GM18498 (cell line): ENCODE measurements around the gene FAM3C.
"Not testable (repeated sequence)": the region's sequence is repeated elsewhere in the genome, so short reads cannot be mapped to it uniquely, and the experiment has no call there.

Experiments
- ATAC-seq: cut with Tn5 transposase; IDR thresholded peaks from one replicate; pipeline ENCODE4 v1.9.1; 2021; ENCODE audit warnings: mild to moderate bottlenecking, moderate library complexity; ENCODE audit not compliant: unreplicated experiment

The FAM3C gene

GRCh38 chr7:121334875-121335648 lies 61.0 kb downstream of the FAM3C start:
- ATAC-seq = no peak

GRCh38 chr7:121334376-121334775 lies 61.7 kb downstream of the FAM3C start:
- ATAC-seq = no peak

GRCh38 chr7:121331574-121331973 lies 64.5 kb downstream of the FAM3C start:
- ATAC-seq = no peak

GRCh38 chr7:121331048-121331447 lies 65.1 kb downstream of the FAM3C start:
- no peak for ATAC-seq

- ATAC-seq = peak; percentile 43
These were observed 65.9 kb downstream of the FAM3C start for GRCh38 chr7:121330053-121330833.

- peak; percentile 74 for ATAC-seq
These were observed 66.7 kb downstream of the FAM3C start for GRCh38 chr7:121329191-121330052.

GRCh38 chr7:121328508-121329190 lies 67.5 kb downstream of the FAM3C start, which contains the start of gene WNT16:
TSS of gene WNT16 (plus strand) at chr7:121329000. CDS start at chr7:121329293, 293 bp downstream.
- peak; percentile 24 for ATAC-seq

- ATAC-seq = no peak
These were observed 68.4 kb downstream of the FAM3C start for GRCh38 chr7:121327671-121328070.

GRCh38 chr7:121323515-121324302 lies 72.4 kb downstream of the FAM3C start:
- no peak for ATAC-seq

- ATAC-seq = no peak
These were observed 73.6 kb downstream of the FAM3C start for GRCh38 chr7:121322460-121322859.

GRCh38 chr7:121315170-121315569 lies 80.9 kb downstream of the FAM3C start:
- not testable (repeated sequence) for ATAC-seq

- peak; percentile 93 for ATAC-seq
These were observed 82.1 kb downstream of the FAM3C start for GRCh38 chr7:121313793-121314676.

- ATAC-seq = peak; percentile 5
These were observed 82.8 kb downstream of the FAM3C start for GRCh38 chr7:121313220-121313792.

GRCh38 chr7:121307021-121307574 lies 89.0 kb downstream of the FAM3C start:
- peak; percentile 28 for ATAC-seq

GRCh38 chr7:121306565-121306964 lies 89.5 kb downstream of the FAM3C start:
- peak; percentile 20 for ATAC-seq

GRCh38 chr7:121305109-121305508 lies 91.0 kb downstream of the FAM3C start:
- no peak for ATAC-seq

GRCh38 chr7:121304102-121304658 lies 91.9 kb downstream of the FAM3C start:
- no peak for ATAC-seq
